ENCODE data around the gene SLC1A7. TPM values are rescaled to one million over a fixed set of nuclear protein-coding genes. Genes with fewer than 3 reads are reported as not detected.

Gene SLC1A7
- polyA plus RNA-seq, 1 donor from 2014 or later, result not detected

- H3K9me2 ChIP-seq (ENCODE audit: insufficient read depth, low read length), result no peaks in the 10 kb centered on the region
- H3K9me3 ChIP-seq (ENCODE audit: low read length), result no peaks in the 10 kb centered on the region
- no peaks in the 10 kb centered on the region for H3F3A ChIP-seq (ENCODE audit: insufficient read depth, low read length, poor library complexity, severe bottlenecking)
- H2AFZ ChIP-seq (ENCODE audit: low read depth, low read length), result no peak overlapping the region
- no peaks in the 10 kb centered on the region for H3K79me2 ChIP-seq (replicated peaks; ENCODE audit: insufficient read depth, low read length)
- H3K9ac ChIP-seq (ENCODE audit: low read length), result no peak overlapping the region
- H4K20me1 ChIP-seq (ENCODE audit: insufficient read depth), result no peaks in the 10 kb centered on the region
- no peak overlapping the region for H3K4me2 ChIP-seq (ENCODE audit: low read length)
- H3K27ac ChIP-seq (ENCODE audit: low read length), result no peak overlapping the region
- TF ChIP-seq REST (IDR thresholded peaks at IDR 0.05; ENCODE audit: borderline replicate concordance) (no peak), EP300 (conservative IDR thresholded peaks at IDR 0.05; ENCODE audit: poor library complexity, severe bottlenecking) (no peak), CTCF (IDR thresholded peaks at IDR 0.05; ENCODE audit: poor library complexity, severe bottlenecking) (no peak), SMC3 (conservative IDR thresholded peaks at IDR 0.05; ENCODE audit: poor library complexity) (no peak), RAD21 (conservative IDR thresholded peaks at IDR 0.05) (no peak), POLR2AphosphoS5 (IDR thresholded peaks at IDR 0.05) (no peak)
- no peaks in the 10 kb centered on the region for H3K27me3 ChIP-seq (ENCODE audit: insufficient read depth, low read depth, low read length)
- no peak overlapping the region for H3K4me3 ChIP-seq (ENCODE audit: low read length)
- no peaks in the 10 kb centered on the region for H3K36me3 ChIP-seq (ENCODE audit: insufficient read depth, low read length)
These were observed 59.5 kb downstream of the SLC1A7 start for GRCh38 chr1:53082826-53083455.

- H3K79me2 ChIP-seq (replicated peaks; ENCODE audit: insufficient read depth, low read length), result no peaks in the 10 kb centered on the region
- H3K27me3 ChIP-seq (ENCODE audit: insufficient read depth, low read depth, low read length), result no peaks in the 10 kb centered on the region
- no peaks in the 10 kb centered on the region for H3K9me3 ChIP-seq (ENCODE audit: low read length)
- H2AFZ ChIP-seq (ENCODE audit: low read depth, low read length), result no peak overlapping the region
- no peak overlapping the region for H3K4me3 ChIP-seq (ENCODE audit: low read length)
- no peaks in the 10 kb centered on the region for H4K20me1 ChIP-seq (ENCODE audit: insufficient read depth)
- no peak overlapping the region for H3K27ac ChIP-seq (ENCODE audit: low read length)
- H3K9ac ChIP-seq (ENCODE audit: low read length), result no peak overlapping the region
- H3K36me3 ChIP-seq (ENCODE audit: insufficient read depth, low read length), result no peaks in the 10 kb centered on the region
- TF ChIP-seq CTCF (IDR thresholded peaks at IDR 0.05; ENCODE audit: poor library complexity, severe bottlenecking), result no peak
- TF ChIP-seq TAF1 (IDR thresholded peaks at IDR 0.05; ENCODE audit: low read depth), result no peak
- TF ChIP-seq MXI1 (conservative IDR thresholded peaks at IDR 0.05; ENCODE audit: poor library complexity, severe bottlenecking), result no peak
- no peak for TF ChIP-seq RAD21 (conservative IDR thresholded peaks at IDR 0.05)
- no peak for TF ChIP-seq EZH2 (IDR thresholded peaks at IDR 0.05; ENCODE audit: borderline replicate concordance, insufficient read depth, low read length, poor library complexity, severe bottlenecking)
- TF ChIP-seq POLR2AphosphoS5 (IDR thresholded peaks at IDR 0.05), result no peak
- no peak for TF ChIP-seq REST (IDR thresholded peaks at IDR 0.05; ENCODE audit: borderline replicate concordance)
- no peak for TF ChIP-seq EP300 (conservative IDR thresholded peaks at IDR 0.05; ENCODE audit: poor library complexity, severe bottlenecking)
- TF ChIP-seq SMC3 (conservative IDR thresholded peaks at IDR 0.05; ENCODE audit: poor library complexity), result no peak
- H3K4me2 ChIP-seq (ENCODE audit: low read length), result no peak overlapping the region
- H3K9me2 ChIP-seq (ENCODE audit: insufficient read depth, low read length), result no peaks in the 10 kb centered on the region
- H3F3A ChIP-seq (ENCODE audit: insufficient read depth, low read length, poor library complexity, severe bottlenecking), result no peaks in the 10 kb centered on the region
These were observed 60.9 kb downstream of the SLC1A7 start for GRCh38 chr1:53081384-53082066.
